ENCODE data around the gene AUNIP. TPM values are rescaled to one million over a fixed set of nuclear protein-coding genes. Genes with fewer than 3 reads are reported as not detected.
A peak's percentile ranks its signal among the peaks of the same experiment; 100 is the strongest.
"Not testable (repeated sequence)": the region's sequence is repeated elsewhere in the genome, so short reads cannot be mapped to it uniquely, and the experiment has no call there.

Gene AUNIP
- polyA plus RNA-seq, 2 of the 4 experiments (the other 2 are of a cell fraction), result 6.5 to 8.4 TPM

GRCh38 chr1:25843483-25843882, 15.8 kb downstream of the AUNIP start:
- ChIA-PET POLR2A (no interaction called here), CTCF (no interaction called here)
- 62% methylated on average over 3 of the region's 3 CpGs for WGBS (ENCODE audit: missing lambda C conversion rate)
- no peak for ATAC-seq
- Histone ChIP-seq H3K4me3 (no peak overlapping the region), H3K9me3 (no peaks in the 10 kb centered on the region), H3K27ac (no peak overlapping the region), H3K4me2 (no peak overlapping the region), H3K4me1 (no peaks in the 10 kb centered on the region)
- FAIRE-seq, result no peak
- TF ChIP-seq TFCP2L1 (CRISPR knock-in tag; IDR thresholded peaks at IDR 0.05), result no peak
- no peak for TF ChIP-seq HEYL (CRISPR knock-in tag; IDR thresholded peaks at IDR 0.05)
- TF ChIP-seq RAD21 (conservative IDR thresholded peaks at IDR 0.05 in 1 of 2, IDR thresholded peaks at IDR 0.05 in 1 of 2), result no peak
- no peak for TF ChIP-seq FOSL2 (IDR thresholded peaks at IDR 0.05)
- TF ChIP-seq FOSL2 (CRISPR knock-in tag; IDR thresholded peaks at IDR 0.05), result no peak
- TF ChIP-seq MAFK (IDR thresholded peaks at IDR 0.05; ENCODE audit: partially characterized antibody), result no peak
- TF ChIP-seq ZNF302 (CRISPR knock-in tag; IDR thresholded peaks at IDR 0.05), result no peak
- TF ChIP-seq, protein P1, sequence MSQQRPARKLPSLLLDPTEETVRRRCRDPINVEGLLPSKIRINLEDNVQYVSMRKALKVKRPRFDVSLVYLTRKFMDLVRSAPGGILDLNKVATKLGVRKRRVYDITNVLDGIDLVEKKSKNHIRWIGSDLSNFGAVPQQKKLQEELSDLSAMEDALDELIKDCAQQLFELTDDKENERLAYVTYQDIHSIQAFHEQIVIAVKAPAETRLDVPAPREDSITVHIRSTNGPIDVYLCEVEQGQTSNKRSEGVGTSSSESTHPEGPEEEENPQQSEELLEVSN (IDR thresholded peaks at IDR 0.05; ENCODE audit: borderline replicate concordance, low read depth), result no peak
- TF ChIP-seq POLR2AphosphoS2 (conservative IDR thresholded peaks at IDR 0.05; ENCODE audit: low read length), result no peak
- TF ChIP-seq ZFP36 (IDR thresholded peaks at IDR 0.05; ENCODE audit: borderline replicate concordance, partially characterized antibody), result no peak
- TF ChIP-seq REST (IDR thresholded peaks at IDR 0.05), result no peak
- no peak for TF ChIP-seq RARB (CRISPR knock-in tag; IDR thresholded peaks at IDR 0.05)
- TF ChIP-seq MYC (IDR thresholded peaks at IDR 0.05; ENCODE audit: borderline replicate concordance, low read length), result no peak
- TF ChIP-seq SREBF2 (IDR thresholded peaks at IDR 0.05), result no peak
- no peak for TF ChIP-seq FOSB (CRISPR knock-in tag; IDR thresholded peaks at IDR 0.05)
- no peak for DNase-seq (ENCODE audit: low read depth in 1 of 2, low spot score in 1 of 2)

DNA sequence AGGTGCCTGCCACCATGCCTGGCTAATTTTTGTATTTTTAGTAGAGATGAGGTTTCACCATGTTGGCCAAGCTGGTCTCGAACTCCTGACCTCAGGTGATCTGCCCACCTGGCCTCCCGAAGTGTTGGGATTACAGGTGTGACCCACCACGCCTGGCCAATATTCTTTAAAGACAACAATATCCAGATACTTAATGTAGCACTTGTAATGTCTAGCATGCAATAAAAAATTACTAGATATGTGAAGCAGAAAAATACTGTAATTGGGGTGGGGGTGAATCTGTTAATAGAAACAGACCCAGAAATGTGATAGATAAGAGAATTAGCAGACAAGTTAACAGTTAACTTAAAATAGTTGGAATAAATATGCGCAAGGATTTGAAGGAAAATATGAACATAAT, 19.4 kb downstream of the AUNIP start:
- H3K9me3 ChIP-seq; FAIRE-seq; H3K4me3 ChIP-seq; H3K4me1 ChIP-seq; H3K27ac ChIP-seq; POLR2A ChIA-PET; H3K4me2 ChIP-seq; DNase-seq (ENCODE audit: low read depth in 1 of 2, low spot score in 1 of 2); ATAC-seq: not testable (repeated sequence)
- CTCF ChIA-PET, result interaction anchor here (1.0 to 1.7 kb wide), 3 partner anchors 9 to 158 kb away, joined by 4 to 5 read pairs (median 4); partner anchors contain the start of genes MTFR1L and PAFAH2
- WGBS (ENCODE audit: missing lambda C conversion rate), result 98% methylated on average over 4 of the region's 4 CpGs

GRCh38 chr1:25837262-25837875, 21.9 kb downstream of the AUNIP start:
- Histone ChIP-seq H3K4me2 (no peak overlapping the region), H3K27ac (no peak overlapping the region), H3K4me1 (no peaks in the 10 kb centered on the region), H3K9me3 (no peaks in the 10 kb centered on the region), H3K4me3 (no peak overlapping the region)
- 88% methylated on average over 1 of the region's 1 CpG for WGBS (ENCODE audit: missing lambda C conversion rate)
- ATAC-seq (peak in 1 of 2 experiments; percentile 59; a peak in 1 of 6 replicates), FAIRE-seq (no peak), DNase-seq (ENCODE audit: low read depth in 1 of 2, low spot score in 1 of 2) (peak in 1 of 2 experiments; percentile 14)
- POLR2A ChIA-PET, result interaction anchor here (1.0 kb wide), 1 partner anchor 37 kb away, joined by 3 read pairs; no protein-coding TSS in a partner anchor
- CTCF ChIA-PET, result interaction anchor here (0.6 to 1.5 kb wide), 10 partner anchors 8 to 185 kb away, joined by 3 to 7 read pairs (median 3); partner anchors contain the start of genes EXTL1, PAFAH2 and PAQR7
- TF ChIP-seq, protein P2, sequence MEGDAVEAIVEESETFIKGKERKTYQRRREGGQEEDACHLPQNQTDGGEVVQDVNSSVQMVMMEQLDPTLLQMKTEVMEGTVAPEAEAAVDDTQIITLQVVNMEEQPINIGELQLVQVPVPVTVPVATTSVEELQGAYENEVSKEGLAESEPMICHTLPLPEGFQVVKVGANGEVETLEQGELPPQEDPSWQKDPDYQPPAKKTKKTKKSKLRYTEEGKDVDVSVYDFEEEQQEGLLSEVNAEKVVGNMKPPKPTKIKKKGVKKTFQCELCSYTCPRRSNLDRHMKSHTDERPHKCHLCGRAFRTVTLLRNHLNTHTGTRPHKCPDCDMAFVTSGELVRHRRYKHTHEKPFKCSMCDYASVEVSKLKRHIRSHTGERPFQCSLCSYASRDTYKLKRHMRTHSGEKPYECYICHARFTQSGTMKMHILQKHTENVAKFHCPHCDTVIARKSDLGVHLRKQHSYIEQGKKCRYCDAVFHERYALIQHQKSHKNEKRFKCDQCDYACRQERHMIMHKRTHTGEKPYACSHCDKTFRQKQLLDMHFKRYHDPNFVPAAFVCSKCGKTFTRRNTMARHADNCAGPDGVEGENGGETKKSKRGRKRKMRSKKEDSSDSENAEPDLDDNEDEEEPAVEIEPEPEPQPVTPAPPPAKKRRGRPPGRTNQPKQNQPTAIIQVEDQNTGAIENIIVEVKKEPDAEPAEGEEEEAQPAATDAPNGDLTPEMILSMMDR (IDR thresholded peaks at IDR 0.05), result peak; percentile 46; the same call in 1 of the 3 replicates
- TF ChIP-seq ZFP36 (IDR thresholded peaks at IDR 0.05; ENCODE audit: borderline replicate concordance, partially characterized antibody) (no peak), NPAS2 (CRISPR knock-in tag; IDR thresholded peaks at IDR 0.05; ENCODE audit: borderline replicate concordance) (no peak), RAD21 (conservative IDR thresholded peaks at IDR 0.05 in 1 of 2, IDR thresholded peaks at IDR 0.05 in 1 of 2) (peak; percentile 39 to 49), SMC3 (IDR thresholded peaks at IDR 0.05) (peak; percentile 33; the same call in 2 of the 3 replicates)

Data from A549 (cell line).